Skin of body (tissue), 2 donors: Measurements from ENCODE around the gene GAS1. TPM values are rescaled to one million over a fixed set of nuclear protein-coding genes. Genes with fewer than 3 reads are reported as not detected.

ENCODE experiments used
- DNase-seq: peaks from one replicate; lab custom pipeline; 2025; lab: John Stamatoyannopoulos, UW
- total RNA-seq: library from RNA; depleted of rRNA; stranded (reverse); fragments of >200 nt; gene quantifications from one replicate; pipeline ENCODE4 v1.2.3, GENCODE V29; 2014

Gene GAS1
- total RNA-seq, 1 donor from 2014 or later = 97.8 TPM

- no peak for DNase-seq
Measured at GRCh38 chr9:86926145-86926544, 21.2 kb downstream of the GAS1 start.

GRCh38 chr9:86925686-86926085 lies 21.6 kb downstream of the GAS1 start:
- DNase-seq = peak; percentile 77

DNA sequence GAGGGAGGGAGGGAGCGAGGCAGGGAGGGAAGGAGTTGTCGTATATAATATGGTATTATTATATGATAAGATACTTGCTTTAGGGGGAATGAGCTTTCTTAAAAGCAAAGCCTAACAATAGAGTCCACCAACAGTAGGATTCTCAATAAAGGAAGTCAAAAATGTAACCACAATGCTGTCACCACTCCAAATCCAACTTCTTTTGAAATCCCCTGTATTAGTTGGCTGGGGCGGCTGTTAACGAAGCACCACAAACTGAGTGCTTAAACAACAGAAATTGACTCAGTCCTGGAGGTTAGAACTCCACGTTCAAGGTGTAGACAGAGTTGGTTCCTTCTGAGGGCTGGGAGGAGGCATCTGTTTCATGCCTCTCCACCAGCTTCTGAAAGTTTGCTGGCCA lies 23.1 kb downstream of the GAS1 start:
- no peak for DNase-seq

DNA sequence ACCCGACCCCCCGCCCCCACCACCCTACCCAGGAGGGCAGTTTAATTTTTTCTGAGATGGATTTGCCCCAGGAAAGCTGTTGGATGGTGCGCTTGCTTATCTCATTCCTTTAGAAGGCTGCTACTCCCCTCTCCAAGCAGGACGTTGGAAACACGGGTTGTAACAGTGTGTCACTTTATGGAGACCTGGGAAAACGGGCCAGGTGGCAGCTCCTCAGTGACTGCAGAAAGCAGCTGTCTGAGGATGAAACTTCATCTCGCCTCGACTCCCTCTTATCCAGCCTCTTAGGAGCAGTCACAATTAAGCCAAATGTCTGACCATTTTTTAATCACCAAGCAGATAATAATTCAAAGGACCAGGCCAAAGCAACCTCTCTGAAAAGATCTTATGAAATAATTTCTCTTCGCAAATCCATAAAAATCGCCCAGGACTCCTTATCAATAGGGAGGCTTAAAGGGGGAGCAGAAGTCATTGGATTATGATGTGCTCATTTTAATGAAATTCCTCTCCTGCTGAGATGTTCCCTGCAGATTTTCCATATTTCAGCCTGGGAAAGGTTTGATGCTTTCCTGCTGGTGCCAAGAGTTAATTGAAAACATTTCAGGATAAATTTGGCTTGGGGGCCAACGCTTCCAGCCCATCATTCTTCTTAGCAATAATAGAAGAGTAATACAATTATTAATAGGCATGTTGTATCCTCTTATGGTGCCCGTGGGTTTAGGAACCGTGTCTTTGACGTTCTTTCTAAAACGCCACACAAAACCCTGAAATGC lies 26.0 kb downstream of the GAS1 start:
- DNase-seq = peak; percentile 91

DNA sequence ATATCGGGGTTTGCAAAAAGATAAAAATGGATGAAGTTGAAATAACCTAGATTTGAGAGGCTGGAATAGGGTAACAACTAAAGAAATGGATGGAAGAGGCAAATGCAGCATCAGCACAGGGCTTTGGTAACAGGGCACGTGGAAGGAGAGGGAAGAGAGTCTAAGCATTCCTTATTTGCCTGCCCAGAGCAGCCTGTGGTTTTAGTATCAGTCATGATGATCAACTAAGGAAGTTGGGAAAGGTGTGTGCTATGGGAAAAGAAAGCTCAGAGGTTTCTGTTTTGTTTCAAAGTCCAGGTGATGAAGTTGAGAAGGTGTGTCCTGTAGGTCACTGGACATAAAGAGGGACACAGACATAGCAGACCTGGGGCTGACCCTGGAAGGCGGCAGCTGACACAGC lies 28.8 kb downstream of the GAS1 start:
- DNase-seq = no peak

DNA sequence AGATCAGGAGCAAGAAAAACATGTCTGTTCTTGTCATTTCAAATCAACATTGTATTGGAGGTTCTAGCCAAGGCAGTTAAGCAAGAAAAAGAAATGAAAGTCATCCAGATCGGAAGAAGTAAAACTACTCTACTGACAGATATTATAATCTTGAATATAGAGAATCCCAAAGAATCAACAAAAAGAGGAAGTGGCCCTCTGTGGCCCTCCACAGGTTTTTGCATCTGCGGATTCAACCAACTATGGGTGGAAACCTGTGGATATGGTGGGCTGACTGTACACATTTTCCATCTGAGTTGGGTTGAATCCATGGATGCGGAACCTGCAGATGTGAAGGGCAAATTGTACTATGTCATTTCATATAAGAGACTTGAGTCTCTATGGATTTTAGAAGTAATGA lies 35.1 kb downstream of the GAS1 start:
- DNase-seq = no peak

- DNase-seq = no peak
Measured at GRCh38 chr9:86909388-86909787, 37.9 kb downstream of the GAS1 start.

- no peak for DNase-seq
Measured at GRCh38 chr9:86908261-86908660, 39.0 kb downstream of the GAS1 start.

GRCh38 chr9:86907346-86907745 lies 40.0 kb downstream of the GAS1 start:
- no peak for DNase-seq

DNA sequence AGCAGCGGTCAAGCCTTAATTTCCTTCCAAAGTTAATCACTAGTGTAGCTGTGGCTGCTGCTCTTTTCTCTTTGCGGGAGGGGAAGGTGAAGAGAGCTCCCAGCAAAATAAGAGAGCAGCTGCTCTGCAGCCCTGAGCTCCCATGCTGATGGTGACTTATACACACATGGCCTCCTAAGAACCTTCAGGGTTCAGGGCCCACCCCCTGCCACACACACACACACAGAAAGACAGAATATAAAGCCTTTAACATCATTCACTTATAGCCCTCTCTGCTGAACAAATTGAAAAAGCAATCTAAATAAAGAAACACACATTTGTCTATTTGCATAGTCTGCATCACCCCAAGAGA lies 43.6 kb downstream of the GAS1 start:
- DNase-seq = peak; percentile 37

GRCh38 chr9:86902991-86903733 lies 44.1 kb downstream of the GAS1 start:
- DNase-seq = peak; percentile 45

- DNase-seq = no peak
Measured at GRCh38 chr9:86902586-86902985, 44.7 kb downstream of the GAS1 start.

DNA sequence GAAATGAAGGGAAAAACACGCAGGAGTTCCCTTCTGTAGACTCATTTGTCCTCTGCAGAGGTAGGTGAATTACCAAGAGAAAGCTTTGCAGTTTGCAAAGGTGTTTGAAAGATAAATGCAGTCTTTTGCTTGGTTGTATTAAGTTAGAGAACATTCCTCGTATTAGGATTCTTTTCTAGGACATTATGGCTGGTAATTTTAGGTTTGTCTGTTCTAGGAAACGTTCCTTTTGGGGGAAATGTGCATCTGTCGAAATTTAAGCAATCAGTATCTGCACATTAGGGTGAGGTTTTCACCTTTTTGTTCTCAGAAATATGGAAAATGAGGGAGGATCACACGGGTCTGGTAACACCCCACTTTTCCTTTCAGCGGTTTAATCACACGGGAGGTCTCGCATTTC lies 45.1 kb downstream of the GAS1 start:
- DNase-seq = no peak

GRCh38 chr9:86901511-86901910 lies 45.8 kb downstream of the GAS1 start:
- DNase-seq = no peak
